Common myeloid progenitor, CD34-positive (primary cell): Measurements from ENCODE around the gene TMCO1.
"Not testable (repeated sequence)": the region's sequence is repeated elsewhere in the genome, so short reads cannot be mapped to it uniquely, and the experiment has no call there.

Experiments
- CTCF ChIA-PET: fragments of 350-600 bp; sonication (Branson Sonifier 250); formaldehyde crosslinking; loops from one replicate; lab custom pipeline; 2021; ENCODE audit warnings: antibody characterized with exemption; lab: Charles Lee
- POLR2A ChIA-PET: fragments of 350-600 bp; sonication (Branson Sonifier 250); formaldehyde crosslinking; loops from one replicate; lab custom pipeline; 2021; ENCODE audit warnings: antibody characterized with exemption; lab: Charles Lee
- DNase-seq, 3 donors: peaks; one replicate each; pipeline versions ENCODE4 v3.0.0 to v3.0.0-alpha.2; 2013
- H3K27ac ChIP-seq, 2 experiments: 1 replicate in 1 of 2; 2 replicates in 1 of 2; pipeline ENCODE4 v1.7.0; 2013; ENCODE audit warnings: inconsistent platforms in 2 of 2, low read length in 2 of 2, mild to moderate bottlenecking in 2 of 2, low read depth in 1 of 2, moderate library complexity in 1 of 2; ENCODE audit not compliant: severe bottlenecking in 2 of 2, insufficient read depth in 1 of 2, poor library complexity in 1 of 2
- H3K27me3 ChIP-seq, 5 experiments: replicated peaks in 2 of 5; 1 replicate in 3 of 5; 2 replicates in 2 of 5; pipeline versions ENCODE4 v1.6.1 to v1.7.0; 2013; ENCODE audit warnings: low read length in 4 of 5, mild to moderate bottlenecking in 2 of 5, moderate library complexity in 2 of 5, inconsistent platforms in 1 of 5; ENCODE audit not compliant: insufficient read depth in 5 of 5, control insufficient read depth in 4 of 5
- H3K36me3 ChIP-seq, 4 experiments: 1 replicate in 2 of 4; 2 replicates in 2 of 4; pipeline versions ENCODE4 v1.6.1 to v1.7.0; 2013; ENCODE audit warnings: low read length in 3 of 4, control low read depth in 1 of 4, mild to moderate bottlenecking in 1 of 4; ENCODE audit not compliant: control insufficient read depth in 4 of 4, insufficient read depth in 4 of 4
- H3K4me1 ChIP-seq, 4 experiments: 1 replicate in 3 of 4; 2 replicates in 1 of 4; pipeline versions ENCODE4 v1.6.1 to v1.7.1; 2013; ENCODE audit warnings: low read length in 3 of 4, mild to moderate bottlenecking in 3 of 4, control low read depth in 1 of 4, inconsistent platforms in 1 of 4, moderate library complexity in 1 of 4; ENCODE audit not compliant: control insufficient read depth in 4 of 4, insufficient read depth in 4 of 4; ENCODE audit errors: control extremely low read depth in 1 of 4
- H3K4me3 ChIP-seq, 7 experiments: 1 replicate in 4 of 7; 2 replicates in 3 of 7; pipeline versions ENCODE4 v1.5.1 to v1.7.0; 2013; ENCODE audit warnings: mild to moderate bottlenecking in 7 of 7, low read length in 6 of 7, moderate library complexity in 6 of 7, inconsistent platforms in 2 of 7, low read depth in 2 of 7, control low read depth in 1 of 7; ENCODE audit not compliant: insufficient read depth in 4 of 7, control insufficient read depth in 1 of 7; ENCODE audit errors: extremely low read depth in 1 of 7
- H3K9me3 ChIP-seq, 5 experiments: 1 replicate in 4 of 5; 2 replicates in 1 of 5; pipeline versions ENCODE4 v1.6.1 to v1.7.1; 2013; ENCODE audit warnings: low read length in 4 of 5, mild to moderate bottlenecking in 2 of 5, inconsistent platforms in 1 of 5, low read depth in 1 of 5, moderate library complexity in 1 of 5; ENCODE audit not compliant: control insufficient read depth in 4 of 5, insufficient read depth in 2 of 5; ENCODE audit errors: control extremely low read depth in 1 of 5
- WGBS: methylation state at CpG from one replicate; pipeline ENCODE4 v1.1.5; 2013; ENCODE audit not compliant: insufficient coverage; 5-methylcytosine and 5-hydroxymethylcytosine counted together

TMCO1 gene

GRCh38 chr1:165726841-165727240, 41.8 kb downstream of the TMCO1 start:
- H3K27me3 ChIP-seq = no peaks in the 10 kb centered on the region
- no peak overlapping the region for H3K27ac ChIP-seq
- H3K9me3 ChIP-seq = no peaks in the 10 kb centered on the region
- POLR2A ChIA-PET = interaction anchor here (0.6 kb wide), 1 partner anchor 97 kb away, joined by 3 read pairs; no protein-coding TSS in a partner anchor
- no CpG with 5 or more reads among the region's 2 CpGs for WGBS
- H3K4me1 ChIP-seq = no peaks in the 10 kb centered on the region
- no peak for DNase-seq
- H3K4me3 ChIP-seq = no peak overlapping the region
- CTCF ChIA-PET = no interaction called here
- H3K36me3 ChIP-seq = peaks cover 7 to 28% (median 17%) of the 10 kb centered on the region in 4 experiments

GRCh38 chr1:165726169-165726568, 42.5 kb downstream of the TMCO1 start:
- H3K4me1 ChIP-seq = no peaks in the 10 kb centered on the region
- H3K27ac ChIP-seq = no peak overlapping the region
- peaks cover 7 to 24% (median 16%) of the 10 kb centered on the region in 4 experiments for H3K36me3 ChIP-seq
- CTCF ChIA-PET = no interaction called here
- no peaks in the 10 kb centered on the region for H3K9me3 ChIP-seq
- H3K4me3 ChIP-seq = no peak overlapping the region
- no peaks in the 10 kb centered on the region for H3K27me3 ChIP-seq
- DNase-seq = no peak
- POLR2A ChIA-PET = no interaction called here
- no CpG with 5 or more reads among the region's 2 CpGs for WGBS

GRCh38 chr1:165717918-165718515, 50.7 kb downstream of the TMCO1 start:
- Histone ChIP-seq H3K36me3 (no peaks in the 10 kb centered on the region), H3K27ac (no peak overlapping the region), H3K4me3 (no peak overlapping the region), H3K4me1 (no peaks in the 10 kb centered on the region), H3K27me3 (no peaks in the 10 kb centered on the region), H3K9me3 (no peaks in the 10 kb centered on the region)
- ChIA-PET POLR2A (no interaction called here), CTCF (interaction anchor here (0.9 to 3.5 kb wide), 4 partner anchors 42 to 196 kb away, joined by 3 to 21 read pairs (median 4); no protein-coding TSS in a partner anchor)
- no CpG with 5 or more reads among the region's 4 CpGs for WGBS
- DNase-seq = peak; percentile 65 to 78 (median 78)

- H3K36me3 ChIP-seq, H3K9me3 ChIP-seq, DNase-seq, H3K4me1 ChIP-seq, H3K4me3 ChIP-seq, H3K27ac ChIP-seq, POLR2A ChIA-PET, H3K27me3 ChIP-seq: not testable (repeated sequence)
- 100% methylated on average over 1 of the region's 8 CpGs for WGBS
- CTCF ChIA-PET = interaction anchor here (0.6 to 3.5 kb wide), 2 partner anchors 198 to 771 kb away, joined by 3 to 21 read pairs; no protein-coding TSS in a partner anchor
These were observed 52.2 kb downstream of the TMCO1 start for GRCh38 chr1:165716265-165717051.

- Histone ChIP-seq H3K4me3 (no peak overlapping the region), H3K36me3 (no peaks in the 10 kb centered on the region), H3K27me3 (peaks cover 0 to 3% (median 0%) of the 10 kb centered on the region in 5 experiments), H3K4me1 (no peaks in the 10 kb centered on the region), H3K27ac (no peak overlapping the region), H3K9me3 (no peaks in the 10 kb centered on the region)
- WGBS = no CpG with 5 or more reads among the region's 5 CpGs
- CTCF ChIA-PET = interaction anchor here (0.9 to 1.5 kb wide), 2 partner anchors 10 to 212 kb away, joined by 4 to 6 read pairs; no protein-coding TSS in a partner anchor
- no peak for DNase-seq
- POLR2A ChIA-PET = no interaction called here
These were observed 55.9 kb downstream of the TMCO1 start for GRCh38 chr1:165712764-165713163.

GRCh38 chr1:165707984-165708706, 60.5 kb downstream of the TMCO1 start:
- ChIA-PET CTCF (interaction anchor here (0.7 kb wide), 1 partner anchor 14 kb away, joined by 4 read pairs; no protein-coding TSS in a partner anchor), POLR2A (no interaction called here)
- DNase-seq = no peak
- H3K27me3 ChIP-seq = peaks cover 0 to 3% (median 0%) of the 10 kb centered on the region in 5 experiments
- H3K9me3 ChIP-seq = no peaks in the 10 kb centered on the region
- no peak overlapping the region for H3K27ac ChIP-seq
- H3K4me3 ChIP-seq = no peak overlapping the region
- WGBS = 98% methylated on average over 8 of the region's 11 CpGs
- no peaks in the 10 kb centered on the region for H3K36me3 ChIP-seq
- H3K4me1 ChIP-seq = no peaks in the 10 kb centered on the region
